GM19025 (cell line): ENCODE data around the gene XRCC1.

Experiments
- ATAC-seq: cut with Tn5 transposase; IDR thresholded peaks from one replicate; pipeline ENCODE4 v1.9.1; 2021; ENCODE audit warnings: mild to moderate bottlenecking, low read depth, moderate library complexity; ENCODE audit not compliant: unreplicated experiment

The XRCC1 gene

GRCh38 chr19:43575156-43575950 is at the start of gene XRCC1, which contains the start of gene PINLYP:
Gene XRCC1, minus strand, starts transcription at chr19:43575527. Its CDS starts 69 bp downstream, at chr19:43575458.
Gene PINLYP, plus strand, starts transcription at chr19:43575801. Its CDS starts 1,391 bp downstream, at chr19:43577192.
- ATAC-seq: peak; percentile 95

DNA sequence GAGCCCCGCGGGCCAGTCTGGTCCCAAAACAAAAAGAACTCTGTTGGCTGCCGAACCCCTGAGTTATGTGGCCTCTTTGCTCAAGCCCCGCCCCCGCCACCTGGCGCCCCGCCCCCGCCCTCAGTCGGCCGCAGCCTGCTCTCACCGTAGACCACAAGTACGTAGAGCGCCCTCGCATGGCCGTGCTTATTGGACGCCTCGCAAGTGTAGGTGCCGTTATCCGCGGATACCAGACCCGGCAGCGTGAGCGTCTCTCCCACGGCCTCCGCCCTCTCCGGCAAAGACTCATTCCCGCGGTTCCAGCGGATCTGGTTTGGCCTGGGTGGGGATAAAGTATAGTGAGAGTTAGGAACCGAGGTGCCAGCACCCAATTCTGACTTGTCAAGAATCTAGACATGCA is 49.6 kb upstream of the XRCC1 start:
- no peak for ATAC-seq

DNA sequence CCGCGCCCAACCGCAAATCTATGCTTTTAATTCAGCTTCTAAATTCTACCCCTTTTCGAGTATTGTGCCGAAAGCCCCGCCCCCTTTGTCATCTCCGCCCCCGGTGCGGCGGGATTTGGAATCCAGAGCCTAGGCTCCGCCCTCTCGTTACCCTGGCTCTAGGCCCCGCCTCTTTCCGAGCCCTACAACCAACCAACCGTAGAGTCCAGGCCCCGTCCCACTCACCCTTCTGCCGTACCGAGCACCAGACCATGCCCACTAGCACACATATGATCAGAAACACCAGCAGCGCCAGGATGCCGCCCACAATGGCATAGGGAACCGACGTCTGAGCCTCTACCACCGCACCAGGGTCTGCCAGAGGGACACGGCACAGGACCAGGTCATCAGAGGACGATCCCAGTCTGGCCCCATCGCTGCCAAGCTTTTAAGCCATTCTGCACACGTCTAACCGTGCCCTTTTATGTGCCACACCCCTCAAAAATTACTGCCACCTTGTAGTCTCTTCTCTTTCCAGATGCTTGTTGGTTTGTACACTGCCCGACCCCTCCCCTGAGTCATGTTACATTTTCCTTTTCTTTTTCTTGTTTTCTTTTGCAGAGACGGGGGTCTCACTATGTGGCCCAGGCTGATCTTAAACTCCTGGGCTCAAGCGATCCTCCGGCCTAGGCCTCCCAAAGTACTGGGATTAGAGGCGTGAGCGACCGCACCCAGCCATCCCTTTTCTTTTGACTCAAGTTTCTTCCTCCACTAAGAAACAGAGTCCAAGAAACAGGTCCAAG is 48.8 kb upstream of the XRCC1 start:
- ATAC-seq: no peak

- ATAC-seq: no peak
These were observed 47.6 kb upstream of the XRCC1 start for GRCh38 chr19:43622956-43623355.

DNA sequence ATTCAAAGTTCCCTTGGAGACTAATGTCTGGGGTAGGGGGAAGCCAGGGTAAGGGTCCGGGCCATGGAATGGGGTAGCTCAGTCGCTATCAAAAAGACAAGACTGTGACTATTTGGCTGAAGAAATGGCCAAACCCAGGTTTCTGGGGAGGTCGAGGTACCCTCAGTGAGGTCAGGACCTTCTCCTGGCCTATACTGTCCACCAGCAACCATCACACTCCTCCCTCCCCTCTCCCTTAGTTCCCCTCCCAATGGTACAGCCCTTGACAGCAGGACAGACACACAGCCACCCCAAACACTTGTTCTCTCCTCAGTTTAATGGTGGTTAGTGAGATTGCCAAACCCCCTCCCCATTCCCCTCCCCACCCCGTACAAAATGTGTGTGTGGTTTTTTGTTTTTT is 46.7 kb upstream of the XRCC1 start:
- ATAC-seq: no peak

DNA sequence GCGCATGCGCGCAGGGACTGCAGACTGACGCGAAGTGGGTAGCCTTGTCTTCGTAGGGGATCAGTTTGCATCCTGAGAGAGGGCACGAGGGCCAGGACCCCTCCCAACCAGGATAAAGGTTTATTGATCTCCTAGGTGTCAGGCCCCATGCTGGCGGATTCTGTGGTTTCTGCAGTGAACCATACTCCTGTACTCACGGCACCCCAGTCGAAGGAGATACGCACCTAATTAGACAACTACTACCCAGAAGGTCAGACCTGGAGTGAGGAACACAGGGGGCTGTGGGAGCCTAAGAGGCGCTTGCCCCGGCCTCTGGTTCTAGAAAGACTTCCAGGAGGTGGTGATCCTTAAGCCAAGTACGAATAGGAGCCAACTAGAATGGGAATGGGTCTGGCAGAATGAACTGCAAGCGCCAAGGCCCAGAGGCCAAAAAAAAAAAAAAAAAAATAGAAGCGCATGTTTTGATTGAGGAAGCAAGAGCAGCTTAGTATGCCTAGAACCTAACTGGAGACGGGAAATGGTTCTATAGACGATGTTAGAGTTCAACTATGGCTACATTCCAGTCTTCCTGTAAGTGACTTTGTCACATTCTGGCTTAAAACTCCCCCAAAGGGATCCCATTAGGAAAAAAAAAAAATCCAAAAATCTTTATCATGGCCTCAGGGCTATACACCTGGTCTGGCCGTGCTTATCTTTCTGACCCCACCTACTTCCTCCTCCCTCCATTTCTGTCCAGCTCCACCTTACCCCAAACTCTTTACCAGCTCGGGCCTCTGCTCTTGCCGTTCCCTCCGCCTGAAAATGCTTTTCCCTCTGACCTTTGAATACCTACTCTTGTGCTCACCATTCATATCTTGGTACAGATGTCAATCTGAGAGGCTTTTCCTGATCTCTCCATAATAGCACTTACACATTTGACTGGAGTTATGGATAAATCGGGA is 45.0 kb upstream of the XRCC1 start:
- ATAC-seq: no peak

GRCh38 chr19:43619262-43620060 is 44.1 kb upstream of the XRCC1 start, which contains the start of gene ZNF428:
Gene ZNF428, minus strand, starts transcription at chr19:43619629. Its CDS starts 5,325 bp downstream, at chr19:43614304.
- ATAC-seq: peak; percentile 87

GRCh38 chr19:43618921-43619261 is 43.6 kb upstream of the XRCC1 start:
- ATAC-seq: no peak

DNA sequence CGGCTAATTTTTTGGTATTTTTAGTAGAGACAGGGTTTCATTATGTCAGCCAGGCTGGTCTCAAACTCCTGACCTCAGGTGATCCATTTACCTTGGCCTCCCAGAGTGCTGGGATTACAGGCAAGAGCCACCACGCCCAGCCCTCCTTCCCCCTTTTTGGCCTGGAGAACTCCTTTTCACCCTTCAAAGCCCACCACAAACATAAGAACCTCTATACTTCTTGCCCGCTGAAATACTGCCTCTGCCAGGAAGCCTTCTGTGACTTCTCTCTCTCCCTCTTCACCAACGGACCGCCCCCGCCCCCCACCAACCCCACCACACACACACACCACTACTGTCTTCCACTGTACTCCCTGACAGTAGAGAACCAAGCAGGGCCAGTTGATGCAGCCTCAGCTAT is 41.6 kb upstream of the XRCC1 start:
- ATAC-seq: no peak

- no peak for ATAC-seq
These were observed 41.0 kb upstream of the XRCC1 start for GRCh38 chr19:43616306-43616705.

DNA sequence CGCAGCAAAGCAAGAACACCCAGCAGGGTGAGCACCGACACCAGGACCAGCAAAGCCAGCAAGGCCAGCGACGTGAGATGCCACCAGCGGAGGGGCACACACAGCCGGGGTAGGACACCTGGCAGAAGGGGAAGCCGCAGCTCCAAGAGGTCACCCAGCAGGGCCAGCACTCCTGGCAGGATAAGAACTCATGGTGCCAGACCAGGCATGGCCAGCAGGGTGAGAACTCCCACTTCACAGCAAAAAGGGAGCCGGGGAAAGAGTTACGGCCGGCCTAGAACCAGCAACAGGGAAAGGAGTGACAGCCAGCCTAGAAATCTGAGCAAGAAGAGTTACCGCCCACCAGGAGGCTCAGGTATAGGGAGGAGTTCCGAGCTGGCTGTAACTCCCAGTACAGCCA is 37.0 kb upstream of the XRCC1 start:
- no peak for ATAC-seq

- no peak for ATAC-seq
These were observed 36.5 kb upstream of the XRCC1 start, which contains the start of gene SRRM5 for GRCh38 chr19:43611788-43612187. Gene SRRM5, plus strand, starts transcription at chr19:43612088. Its CDS starts 34 bp downstream, at chr19:43612122.

- ATAC-seq: no peak
These were observed 35.2 kb upstream of the XRCC1 start for GRCh38 chr19:43610493-43610892.

GRCh38 chr19:43609872-43610271 is 34.5 kb upstream of the XRCC1 start:
- ATAC-seq: no peak

GRCh38 chr19:43607238-43608205 is 32.2 kb upstream of the XRCC1 start:
- no peak for ATAC-seq

DNA sequence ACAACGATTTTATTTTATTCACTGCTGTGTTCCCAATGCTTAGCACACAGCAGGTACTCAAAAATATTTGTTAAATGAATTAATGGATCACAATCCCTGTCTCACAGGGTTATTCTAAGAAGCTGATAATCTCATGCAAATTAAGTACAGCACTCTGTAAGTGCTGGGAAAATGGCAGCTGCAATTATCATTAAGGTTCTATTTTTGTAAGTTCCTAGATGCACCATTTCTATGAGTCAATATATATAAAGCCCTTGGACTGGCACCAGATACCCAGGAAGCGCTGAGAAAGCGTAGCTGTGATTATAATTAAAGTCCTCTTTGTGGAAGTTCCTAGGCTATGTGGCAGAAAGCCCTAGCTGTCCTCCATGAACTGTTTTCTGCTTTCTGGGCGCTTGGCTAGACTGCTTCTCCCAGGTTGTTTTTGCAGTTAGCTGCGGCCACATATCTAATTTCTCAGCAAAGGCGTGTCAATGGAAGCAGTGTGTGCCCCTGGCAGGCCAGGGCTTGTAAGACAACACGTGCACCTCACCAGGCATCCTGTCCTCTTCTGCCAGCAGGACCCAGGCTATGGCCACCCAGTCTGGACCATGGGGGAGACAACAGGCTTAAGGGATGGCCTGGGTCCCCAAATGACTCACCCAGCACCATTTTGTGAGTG is 31.4 kb upstream of the XRCC1 start:
- ATAC-seq: no peak

DNA sequence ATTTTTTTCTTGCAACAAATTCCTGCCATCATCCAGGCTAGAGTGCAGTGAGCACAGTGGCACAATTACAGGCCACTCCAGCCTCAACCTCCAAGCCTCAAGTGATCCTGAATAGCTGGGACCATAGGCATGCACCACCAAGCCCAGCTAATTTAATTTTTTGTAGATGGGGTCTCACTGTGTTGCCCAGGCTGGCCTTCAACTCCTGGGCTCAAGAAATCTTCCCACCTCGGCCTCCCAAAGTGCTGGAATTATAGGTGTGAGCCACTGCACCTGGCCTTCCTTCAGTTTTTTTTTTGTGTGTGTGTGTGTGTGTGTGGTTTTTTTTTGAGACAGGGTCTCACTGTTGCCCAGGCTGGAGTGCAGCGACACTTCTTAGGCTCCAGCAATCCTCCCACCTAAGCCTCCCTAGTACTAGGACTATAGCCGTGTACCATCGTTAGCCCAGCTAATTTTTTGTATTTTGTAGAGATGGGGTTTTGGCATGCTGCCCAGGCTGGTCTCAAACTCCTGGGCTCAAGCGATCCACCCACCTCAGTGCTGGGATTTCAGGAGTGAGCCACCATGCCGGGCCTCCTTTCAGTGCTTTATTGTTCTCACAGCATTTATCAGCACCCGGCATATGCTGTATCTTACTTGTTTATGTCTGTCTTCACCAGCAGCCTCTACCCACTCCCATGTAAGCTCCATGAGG is 30.7 kb upstream of the XRCC1 start:
- ATAC-seq: no peak
